ENCODE measurements around the gene ADGRE2.
A peak's percentile ranks its signal among the peaks of the same experiment; 100 is the strongest.
"Not testable (repeated sequence)": the region's sequence is repeated elsewhere in the genome, so short reads cannot be mapped to it uniquely, and the experiment has no call there.

ADGRE2 gene

GRCh38 chr19:14777645-14778044 is 715 bp downstream of the ADGRE2 start:
- not testable (repeated sequence) for DNase-seq

- peak; percentile 60 to 74 (median 61) for DNase-seq
Observed at GRCh38 chr19:14775869-14776586, 2.3 kb downstream of the ADGRE2 start.

- not testable (repeated sequence) for DNase-seq
Observed at GRCh38 chr19:14775326-14775725, 3.0 kb downstream of the ADGRE2 start.

- DNase-seq, result no peak
Observed at GRCh38 chr19:14774373-14774772, 4.0 kb downstream of the ADGRE2 start.

- DNase-seq, result not testable (repeated sequence)
Observed at GRCh38 chr19:14773722-14774121, 4.6 kb downstream of the ADGRE2 start.

GRCh38 chr19:14772995-14773394 is 5.4 kb downstream of the ADGRE2 start:
- DNase-seq, result no peak

- DNase-seq, result no peak
Observed at GRCh38 chr19:14772467-14772866, 5.9 kb downstream of the ADGRE2 start.

- DNase-seq, result no peak
Observed at GRCh38 chr19:14770944-14771839, 7.2 kb downstream of the ADGRE2 start.

- no peak for DNase-seq
Observed at GRCh38 chr19:14770136-14770535, 8.2 kb downstream of the ADGRE2 start.

GRCh38 chr19:14769201-14769600 is 9.2 kb downstream of the ADGRE2 start:
- DNase-seq, result no peak

- no peak for DNase-seq
Observed at GRCh38 chr19:14768001-14768400, 10.4 kb downstream of the ADGRE2 start.

- no peak for DNase-seq
Observed at GRCh38 chr19:14767466-14767971, 10.8 kb downstream of the ADGRE2 start.

GRCh38 chr19:14765841-14766240 is 12.5 kb downstream of the ADGRE2 start:
- not testable (repeated sequence) for DNase-seq

- DNase-seq, result not testable (repeated sequence)
Observed at GRCh38 chr19:14765403-14765802, 13.0 kb downstream of the ADGRE2 start.

GRCh38 chr19:14764401-14764800 is 14.0 kb downstream of the ADGRE2 start:
- no peak for DNase-seq

GRCh38 chr19:14763497-14764145 is 14.7 kb downstream of the ADGRE2 start:
- DNase-seq, result no peak

- DNase-seq, result no peak
Observed at GRCh38 chr19:14762111-14762510, 16.2 kb downstream of the ADGRE2 start.

- peak in 1 of 3 donors; percentile 39 for DNase-seq
Observed at GRCh38 chr19:14761607-14762006, 16.8 kb downstream of the ADGRE2 start.

- DNase-seq, result no peak
Observed at GRCh38 chr19:14758816-14759215, 19.5 kb downstream of the ADGRE2 start.

- no peak for DNase-seq
Observed at GRCh38 chr19:14748601-14749000, 29.8 kb downstream of the ADGRE2 start.

- no peak for DNase-seq
Observed at GRCh38 chr19:14746886-14747285, 31.5 kb downstream of the ADGRE2 start.

- no peak for DNase-seq
Observed at GRCh38 chr19:14735915-14736314, 42.4 kb downstream of the ADGRE2 start.

GRCh38 chr19:14733574-14733973 is 44.8 kb downstream of the ADGRE2 start:
- DNase-seq, result no peak
